COLO668 (cell line): ENCODE data around the gene TTC27.

Experiments
- DNase-seq: peaks from one replicate; lab custom pipeline; 2025; ENCODE audit not compliant: unreplicated experiment; lab: John Stamatoyannopoulos, UW

TTC27 gene

GRCh38 chr2:32666704-32667103 is 38.9 kb downstream of the TTC27 start:
- no peak for DNase-seq

GRCh38 chr2:32668254-32668653 is 40.4 kb downstream of the TTC27 start:
- DNase-seq: no peak

DNA sequence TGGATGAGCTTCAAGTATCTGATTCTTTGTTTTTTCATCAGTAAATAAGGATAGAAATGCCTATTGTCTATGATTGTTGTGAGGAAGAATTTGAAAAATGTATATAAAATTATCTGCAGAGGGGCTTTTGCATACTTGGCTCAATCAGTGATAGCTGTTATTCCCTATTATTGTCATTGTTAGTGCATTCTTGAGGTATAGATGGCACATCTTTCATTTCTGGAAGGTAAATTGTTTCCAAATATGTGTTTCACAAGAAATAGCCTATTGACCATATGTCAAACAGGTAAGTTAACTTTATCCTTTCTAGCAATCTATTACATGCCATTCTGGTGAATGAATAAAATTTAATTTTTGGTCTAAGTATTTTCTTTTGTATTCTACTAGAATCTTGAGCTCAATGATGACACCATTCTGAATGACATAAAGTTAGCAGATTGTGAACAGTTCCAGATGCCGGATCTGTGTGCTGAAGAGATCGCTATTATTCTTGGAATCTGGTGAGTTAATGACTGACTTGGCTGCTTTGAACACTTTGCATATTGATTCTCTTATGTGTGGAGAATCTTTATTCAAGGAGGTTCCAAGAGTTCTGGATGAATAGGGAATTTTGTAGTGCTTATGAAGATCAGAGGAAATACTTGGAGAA is 44.2 kb downstream of the TTC27 start:
- no peak for DNase-seq

DNA sequence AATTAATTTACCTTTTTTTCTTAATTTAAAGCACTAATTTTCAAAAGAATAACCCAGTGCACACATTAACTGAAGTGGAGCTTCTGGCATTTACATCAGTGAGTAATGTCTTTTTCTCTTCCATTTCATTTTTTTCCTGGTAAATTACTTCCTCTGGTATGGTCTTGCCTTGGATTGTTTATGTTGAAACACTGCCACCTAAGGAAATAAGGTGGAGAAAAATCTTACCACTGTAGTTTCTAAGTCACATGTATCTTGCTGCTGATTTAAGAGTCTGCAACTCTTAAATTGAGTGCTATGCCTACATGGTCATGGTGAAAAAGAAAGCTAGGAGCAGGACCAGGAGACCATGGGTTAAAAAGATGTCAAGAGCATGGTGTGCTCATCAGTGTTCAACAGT is 51.0 kb downstream of the TTC27 start:
- no peak for DNase-seq

DNA sequence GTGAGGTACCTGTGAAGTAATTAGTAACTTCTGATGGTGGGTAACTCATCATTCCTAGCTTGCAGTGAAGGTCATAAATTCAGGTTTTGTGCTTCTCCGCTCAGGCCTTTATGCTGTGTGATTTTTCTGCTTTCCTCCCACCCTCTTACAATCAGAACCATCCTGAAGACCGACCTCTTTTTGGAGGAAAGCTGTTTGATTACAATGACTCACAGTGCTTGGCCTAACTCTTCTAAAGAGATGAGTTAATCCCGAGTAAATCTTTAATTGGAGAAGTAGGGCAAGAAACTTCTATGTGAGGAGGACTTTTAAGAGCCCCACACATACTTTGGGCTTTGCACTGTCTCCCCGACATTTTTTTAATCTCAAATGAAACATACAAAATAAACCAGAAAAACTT is 53.1 kb downstream of the TTC27 start:
- no peak for DNase-seq

GRCh38 chr2:32683520-32684086 is 55.8 kb downstream of the TTC27 start:
- no peak for DNase-seq

- DNase-seq: no peak
Observed at GRCh38 chr2:32688541-32688940, 60.7 kb downstream of the TTC27 start.

DNA sequence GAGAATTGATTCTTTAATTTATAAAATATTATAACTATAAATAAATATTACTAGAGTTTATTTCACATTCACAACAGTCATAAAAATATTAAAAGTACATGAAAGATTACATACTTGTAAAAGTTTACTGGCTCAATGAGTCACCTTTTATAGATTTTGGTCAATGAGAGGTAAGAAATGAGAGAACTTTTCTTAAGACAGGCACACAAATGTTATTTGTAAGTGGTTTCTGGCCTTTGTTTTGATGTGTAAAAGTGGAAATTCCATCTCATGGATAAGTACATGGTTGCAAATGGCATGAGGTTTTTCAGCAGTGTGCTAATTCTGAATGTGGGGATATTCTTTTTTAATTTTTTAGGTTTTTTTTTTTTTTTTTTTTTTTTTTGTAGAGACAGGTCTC is 63.8 kb downstream of the TTC27 start:
- no peak for DNase-seq

DNA sequence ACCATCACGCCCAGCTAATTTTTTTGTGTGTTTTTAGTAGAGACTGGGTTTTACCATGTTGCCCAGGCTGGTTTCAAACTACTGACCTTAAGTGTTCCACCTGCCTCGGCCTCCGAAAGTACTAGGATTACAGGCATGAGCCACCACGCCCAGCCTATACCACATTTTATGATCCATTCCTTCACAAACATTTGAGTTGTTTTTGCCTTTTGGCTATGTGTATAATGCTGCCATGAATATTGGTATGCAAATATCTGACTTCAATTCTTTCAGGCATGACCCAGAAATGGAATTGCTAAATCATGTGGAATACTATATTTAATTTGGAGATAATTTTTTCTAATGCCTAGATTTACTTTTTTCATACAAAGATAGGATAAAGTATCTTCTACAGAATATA is 68.6 kb downstream of the TTC27 start:
- no peak for DNase-seq

DNA sequence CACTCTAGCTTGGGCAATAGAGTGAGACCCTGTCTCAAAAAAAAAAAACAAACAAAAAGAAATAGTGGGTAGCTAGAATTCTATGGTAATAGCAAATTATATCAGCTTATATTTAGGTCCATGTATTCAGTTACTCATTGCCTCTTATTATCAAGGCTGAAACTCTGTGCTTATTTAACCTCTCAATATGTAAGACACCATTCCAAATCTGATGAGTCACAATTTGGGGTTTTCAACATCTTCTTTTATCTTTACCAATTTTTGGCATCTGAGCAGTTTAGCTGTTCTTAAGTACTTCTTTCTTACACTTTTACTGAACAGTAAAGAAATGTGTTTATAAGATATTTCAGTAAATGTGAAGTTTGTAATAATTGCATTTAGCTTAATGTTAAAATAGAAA is 69.3 kb downstream of the TTC27 start:
- DNase-seq: no peak

GRCh38 chr2:32699151-32699550 is 71.3 kb downstream of the TTC27 start:
- no peak for DNase-seq

DNA sequence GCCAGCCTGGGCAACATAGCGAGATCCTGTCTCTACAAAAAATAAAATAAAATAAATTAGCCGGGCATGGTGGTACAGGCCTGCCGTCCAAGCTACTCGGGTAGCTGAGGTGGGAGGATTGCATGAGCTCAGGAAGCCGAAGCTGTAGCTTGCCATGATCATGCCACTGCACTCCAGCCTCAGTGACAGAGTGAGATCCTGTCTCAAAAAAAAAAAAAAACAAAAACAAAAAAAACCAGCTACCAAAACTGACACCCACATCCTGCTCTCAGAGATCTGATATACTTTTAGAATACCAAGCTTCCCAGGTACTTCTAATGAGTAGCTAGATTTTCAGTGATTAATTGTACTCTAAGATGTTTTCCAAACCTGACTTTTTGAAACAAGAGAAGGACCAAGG is 74.0 kb downstream of the TTC27 start:
- no peak for DNase-seq

DNA sequence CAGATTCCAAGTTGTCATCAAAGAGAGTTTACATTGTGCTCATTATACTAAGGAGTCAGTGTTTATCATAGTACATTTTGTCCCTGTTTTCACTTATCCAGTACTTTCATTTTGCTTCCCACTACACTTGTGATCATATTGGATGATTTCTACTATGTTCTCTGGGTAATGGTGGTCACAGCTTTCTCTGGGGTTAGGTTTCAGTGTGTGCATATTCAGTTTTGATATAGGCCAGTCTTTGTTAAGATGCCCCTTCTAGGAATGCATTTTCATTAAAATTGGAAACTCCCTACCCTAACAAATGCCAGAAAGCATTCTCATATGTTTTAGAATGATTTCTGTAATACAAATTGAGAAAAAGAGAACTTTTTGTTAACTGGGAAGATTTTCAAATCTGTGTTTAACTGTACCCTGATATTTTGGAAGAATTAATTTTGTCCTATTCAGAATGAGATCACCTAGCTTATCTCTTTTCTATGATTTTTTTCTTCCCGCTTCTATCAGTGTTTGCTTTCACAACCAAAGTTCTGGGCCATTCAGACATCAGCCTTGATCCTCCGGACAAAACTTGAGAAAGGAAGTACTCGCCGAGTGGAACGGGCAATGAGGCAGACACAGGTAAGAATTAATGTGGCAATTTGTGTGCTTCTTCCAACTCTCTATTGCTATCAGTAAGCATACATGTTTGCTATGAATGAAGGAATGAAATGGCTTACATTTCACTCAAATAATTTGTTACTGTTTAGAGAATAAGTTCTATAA is 74.6 kb downstream of the TTC27 start:
- no peak for DNase-seq

DNA sequence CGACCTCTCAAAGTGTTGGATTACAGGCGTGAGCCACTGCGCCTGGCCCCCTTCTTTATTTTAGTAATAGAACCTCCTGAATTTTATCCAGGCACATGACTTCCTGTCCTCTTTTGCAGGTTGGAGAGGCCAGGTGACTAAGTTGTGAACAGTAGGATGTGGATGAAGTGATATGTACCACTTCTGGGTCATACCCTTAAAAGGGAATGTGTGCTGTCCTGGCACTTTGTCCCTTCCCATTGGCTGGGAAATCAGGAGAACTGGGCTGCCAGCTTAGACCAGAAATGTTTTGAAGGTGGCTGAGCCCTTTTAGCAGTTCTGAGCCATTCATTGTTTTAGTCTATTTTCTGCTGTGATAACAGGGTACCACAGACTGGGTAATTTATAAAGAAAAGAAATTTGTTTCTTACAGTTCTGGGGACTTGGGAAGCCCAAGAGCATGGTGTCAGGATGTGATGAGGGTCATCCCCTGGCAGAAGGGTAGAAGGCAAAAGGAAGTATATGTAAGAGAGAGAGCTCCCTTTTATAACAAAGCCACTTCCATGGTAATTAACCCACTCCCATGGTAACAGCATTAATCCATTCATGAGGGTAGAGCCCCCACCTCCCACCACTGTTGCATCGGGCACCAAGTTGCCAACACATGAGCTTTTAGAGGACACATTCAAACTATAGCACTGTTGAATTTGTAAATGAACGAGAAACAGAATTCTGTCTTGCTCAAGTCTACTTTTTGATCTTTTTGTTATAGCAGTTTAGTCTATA is 79.1 kb downstream of the TTC27 start:
- DNase-seq: no peak

DNA sequence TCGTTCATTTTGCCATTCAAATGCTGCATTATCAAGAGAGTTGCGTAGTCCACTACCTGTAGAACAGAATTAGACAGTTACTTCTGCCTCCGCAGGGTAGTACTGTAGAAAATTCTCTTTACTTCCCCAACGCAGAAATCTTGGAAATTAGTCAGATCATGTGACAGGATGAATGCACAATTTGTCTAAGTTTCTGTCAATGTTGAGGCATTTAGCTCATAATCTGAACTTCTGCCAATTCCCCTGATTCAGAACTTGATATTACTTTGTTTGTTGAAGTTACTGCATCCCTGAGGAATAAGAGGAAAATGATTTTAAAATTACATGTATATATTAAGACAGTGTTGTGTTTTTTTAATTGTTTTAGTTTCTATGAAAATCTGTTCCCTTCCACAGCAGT is 83.4 kb downstream of the TTC27 start:
- no peak for DNase-seq

- DNase-seq: no peak
Observed at GRCh38 chr2:32711908-32712501, 84.2 kb downstream of the TTC27 start.

DNA sequence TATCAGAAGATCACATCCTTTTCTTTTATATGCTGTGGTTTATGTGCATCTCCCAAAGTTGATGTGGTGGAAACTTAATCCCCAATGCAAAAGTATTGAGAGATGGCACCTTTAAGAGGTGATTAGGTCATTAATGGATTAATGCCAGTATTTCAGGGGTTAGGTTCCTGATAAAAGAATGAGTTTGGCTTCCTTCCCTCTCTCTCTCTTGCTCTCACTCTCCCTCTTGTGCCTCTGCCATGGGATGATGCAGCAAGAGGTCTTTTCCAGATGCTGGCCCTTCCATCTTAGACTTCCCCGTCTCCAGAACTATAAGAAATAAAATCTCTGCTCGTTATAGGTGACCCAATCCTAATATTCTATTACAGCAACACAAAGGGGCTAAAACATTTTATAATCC is 85.0 kb downstream of the TTC27 start:
- no peak for DNase-seq

DNA sequence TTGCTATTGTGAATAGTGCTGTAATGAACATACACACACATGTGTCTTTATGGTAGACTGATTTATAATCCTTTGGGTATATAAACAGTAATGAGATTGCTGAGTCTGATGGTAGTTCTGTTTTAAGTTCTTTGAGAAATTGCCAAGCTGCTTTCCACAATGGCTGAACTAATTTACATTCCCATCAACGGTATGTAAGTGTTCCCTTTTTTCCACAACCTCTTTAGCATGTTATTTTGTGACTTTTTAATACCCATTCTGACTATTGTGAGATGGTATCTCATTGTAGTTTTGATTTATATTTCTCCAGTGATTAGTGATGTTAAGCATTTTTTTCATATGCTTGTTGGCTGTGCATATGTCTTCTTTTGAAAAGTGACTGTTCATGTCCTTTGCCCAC is 86.7 kb downstream of the TTC27 start:
- DNase-seq: no peak

DNA sequence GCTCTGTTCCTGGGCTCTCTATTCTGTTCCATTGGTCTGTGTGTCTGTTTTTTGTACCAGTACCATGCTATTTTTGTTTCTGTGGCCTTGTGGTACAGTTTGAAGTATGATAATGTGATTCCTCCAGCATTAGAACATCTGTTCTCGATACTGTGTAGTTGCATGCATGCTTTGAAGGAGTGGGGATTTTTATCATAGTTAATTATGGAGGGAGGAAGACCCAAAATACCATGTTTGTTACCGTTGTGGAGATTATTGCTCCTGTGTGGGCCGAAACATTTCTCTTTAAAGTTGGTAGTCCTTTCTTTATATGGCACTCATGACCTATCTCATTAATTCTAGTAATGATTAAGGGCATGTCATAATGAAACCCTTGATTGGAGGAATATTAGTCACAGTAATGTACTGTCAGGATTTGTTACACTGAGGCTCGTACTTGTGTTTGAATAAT is 87.6 kb downstream of the TTC27 start:
- DNase-seq: no peak

GRCh38 chr2:32715981-32716380 is 88.1 kb downstream of the TTC27 start:
- no peak for DNase-seq

GRCh38 chr2:32716598-32716997 is 88.7 kb downstream of the TTC27 start:
- no peak for DNase-seq
